T-helper 17 cell (primary cell): ENCODE results near the gene MYH4. TPM values are rescaled to one million over a fixed set of nuclear protein-coding genes. Genes with fewer than 3 reads are reported as not detected.

Experiments
- ATAC-seq: fragments of 150-1000 bp; cut with Tn5 transposase; 2 replicates; pipeline ENCODE4 v1.10.0; 2021; ENCODE audit warnings: mild to moderate bottlenecking, moderate library complexity
- DNase-seq, 3 donors: peaks; one replicate each; pipeline versions ENCODE4 v3.0.0 to v3.0.0-alpha.2; 2020 to 2021
- H3K9me3 ChIP-seq: one replicate; pipeline ENCODE4 v1.7.0; 2013; ENCODE audit warnings: low read length, mild to moderate bottlenecking; ENCODE audit not compliant: control insufficient read depth, poor library complexity, severe bottlenecking
- H3K27ac Mint-ChIP-seq: one replicate; pipeline ENCODE4 v1.8.0; 2022; ENCODE audit warnings: mild to moderate bottlenecking, moderate library complexity, mixed read lengths
- H3K27me3 Mint-ChIP-seq: one replicate; pipeline ENCODE4 v1.8.0; 2022; ENCODE audit warnings: mixed read lengths
- H3K36me3 Mint-ChIP-seq: one replicate; pipeline ENCODE4 v1.8.0; 2022; ENCODE audit warnings: low read depth, mixed read lengths
- H3K4me1 Mint-ChIP-seq: one replicate; pipeline ENCODE4 v1.8.0; 2022; ENCODE audit warnings: mild to moderate bottlenecking, mixed read lengths
- H3K4me3 Mint-ChIP-seq: one replicate; pipeline ENCODE4 v1.8.0; 2022; ENCODE audit warnings: mild to moderate bottlenecking, moderate library complexity, mixed read lengths
- total RNA-seq, 4 donors: library from RNA in 2 of 4; stranded (reverse) in 2 of 4; gene quantifications; one replicate each; pipeline ENCODE4 v1.2.3 and lab custom pipeline; 2022 to 2026

Gene MYH4
- total RNA-seq (not detected), total RNA-seq (lab: John Stamatoyannopoulos, UW) (0 reads per million in 2 donors)

- Mint-ChIP-seq H3K4me3 (no peak within 1 kb of the TSS), H3K27ac (no peak within 1 kb of the TSS), H3K4me1 (no peaks in the 10 kb centered on the region), H3K36me3 (no peaks in the 10 kb centered on the region), H3K27me3 (no peaks in the 10 kb centered on the region)
- no peaks in the 10 kb centered on the region for H3K9me3 ChIP-seq
- DNase-seq, result no peak
- no peak for ATAC-seq
These were observed at the start of gene MYH4 for GRCh38 chr17:10469459-10469858. Gene MYH4 (minus strand): TSS chr17:10469559. CDS start chr17:10466745, 2,814 bp downstream.

DNA sequence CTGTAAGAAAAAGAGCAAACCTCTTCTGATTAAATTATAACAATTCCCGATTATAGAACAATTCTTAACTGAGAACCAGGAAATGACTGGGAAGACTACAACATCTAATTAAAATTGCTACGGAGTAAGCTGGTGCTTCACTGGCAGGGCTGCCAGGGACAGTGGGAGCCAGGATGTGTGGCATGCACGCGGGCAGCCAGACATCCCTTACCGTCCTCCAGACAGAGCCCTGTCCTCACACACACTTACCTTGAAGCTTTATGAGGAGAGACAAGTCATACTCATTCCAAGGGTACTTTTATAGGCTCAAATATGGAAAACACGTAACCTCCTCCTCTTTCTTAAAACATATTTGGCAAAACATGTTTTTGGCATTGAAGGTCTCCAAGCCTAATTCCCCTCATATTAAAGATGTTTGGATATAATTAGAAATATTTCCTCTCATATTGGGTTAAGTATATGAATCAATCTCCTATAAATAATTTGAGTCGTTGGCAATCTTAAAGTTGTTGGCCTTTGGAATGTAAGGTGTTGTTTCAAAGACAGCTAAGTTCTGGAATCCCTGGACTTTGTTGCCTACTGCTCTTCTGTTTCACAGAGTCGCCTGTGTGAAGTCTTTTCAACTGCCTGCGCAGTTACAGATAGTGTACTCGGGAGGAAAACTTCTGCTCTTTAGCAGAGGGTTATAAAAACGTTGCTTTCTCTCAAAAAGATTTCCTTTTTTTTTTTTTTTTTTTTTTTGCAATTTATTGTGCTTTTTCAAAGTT, 49.1 kb upstream of the MYH4 start, which contains the start of gene MYH1:
TSS of gene MYH1 (minus strand) at position 272 of the 767 bp plus-strand sequence. CDS start 1,900 bp downstream, outside the sequence.
- ATAC-seq, result no peak
- H3K27ac Mint-ChIP-seq, result no peak within 1 kb of the TSS
- peaks cover 3% of the 10 kb centered on the region for H3K27me3 Mint-ChIP-seq
- H3K4me1 Mint-ChIP-seq, result no peaks in the 10 kb centered on the region
- no peak for DNase-seq
- H3K9me3 ChIP-seq, result no peaks in the 10 kb centered on the region
- no peak within 1 kb of the TSS for H3K4me3 Mint-ChIP-seq
- H3K36me3 Mint-ChIP-seq, result peaks cover 1% of the 10 kb centered on the region

- Mint-ChIP-seq H3K27ac (no peak overlapping the region), H3K4me1 (no peaks in the 10 kb centered on the region), H3K36me3 (no peaks in the 10 kb centered on the region), H3K4me3 (no peak overlapping the region), H3K27me3 (peaks cover 5% of the 10 kb centered on the region)
- ATAC-seq, result no peak
- DNase-seq, result no peak
- no peaks in the 10 kb centered on the region for H3K9me3 ChIP-seq
These were observed 47.3 kb upstream of the MYH4 start for GRCh38 chr17:10516638-10517037.

DNA sequence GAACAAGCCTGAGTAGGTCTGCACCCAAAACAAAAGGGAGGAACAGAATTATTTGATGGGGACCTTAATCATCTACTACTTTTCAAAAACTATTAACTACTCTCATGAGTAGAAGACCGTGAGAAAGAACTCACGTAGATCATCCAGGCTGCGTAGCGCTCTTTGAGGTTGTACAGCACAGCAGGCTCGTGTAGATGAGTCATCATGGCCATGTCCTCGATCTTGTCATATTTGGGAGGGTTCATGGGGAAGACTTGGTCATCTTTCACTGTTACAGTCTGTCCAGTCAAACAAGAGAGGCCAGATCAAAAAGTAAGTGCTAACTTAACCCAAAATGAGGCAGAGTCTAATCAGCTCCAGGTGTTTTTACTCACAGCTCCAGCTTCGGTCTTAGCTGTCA, 46.7 kb upstream of the MYH4 start:
- Mint-ChIP-seq H3K4me1 (no peaks in the 10 kb centered on the region), H3K4me3 (no peak overlapping the region), H3K27me3 (peaks cover 5% of the 10 kb centered on the region), H3K36me3 (no peaks in the 10 kb centered on the region), H3K27ac (no peak overlapping the region)
- ATAC-seq, result no peak
- no peak for DNase-seq
- no peaks in the 10 kb centered on the region for H3K9me3 ChIP-seq

DNA sequence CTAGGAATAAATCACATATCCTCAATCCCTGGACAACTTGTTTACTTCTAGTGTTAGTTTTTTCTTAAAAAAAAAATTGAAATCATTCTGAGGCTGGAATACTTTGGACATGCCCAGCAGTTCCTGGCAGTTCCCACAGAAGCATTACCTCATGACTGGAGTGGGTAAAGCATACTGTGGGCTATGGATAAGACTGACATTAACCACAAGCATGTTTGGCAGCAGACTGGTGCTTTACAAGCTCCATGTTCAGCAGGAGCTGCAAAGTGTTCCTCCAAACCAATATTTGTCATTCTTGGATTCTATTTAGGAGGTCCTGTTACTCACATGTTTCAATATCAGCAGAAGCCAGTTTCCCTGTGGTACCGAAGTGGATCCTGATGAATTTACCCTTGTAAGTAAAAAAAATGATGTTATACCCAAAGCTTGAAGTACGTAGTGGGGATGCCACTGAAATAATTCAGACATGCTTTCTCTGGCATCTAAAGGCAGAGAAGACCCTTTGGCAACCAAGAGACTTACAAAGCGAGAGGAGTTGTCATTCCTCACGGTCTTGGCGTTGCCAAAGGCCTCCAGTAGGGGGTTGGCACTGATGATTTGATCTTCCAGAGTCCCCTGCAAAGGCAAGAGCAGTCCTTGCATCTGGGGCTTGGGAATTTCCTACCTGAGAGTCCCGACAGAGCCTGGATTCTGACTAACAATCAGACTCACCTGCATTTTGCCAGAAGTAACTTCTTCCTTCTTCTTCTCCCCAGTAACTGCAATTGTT, 44.1 kb upstream of the MYH4 start:
- Mint-ChIP-seq H3K36me3 (no peaks in the 10 kb centered on the region), H3K27me3 (peaks cover 10% of the 10 kb centered on the region), H3K27ac (no peak overlapping the region), H3K4me1 (no peaks in the 10 kb centered on the region), H3K4me3 (no peak overlapping the region)
- no peaks in the 10 kb centered on the region for H3K9me3 ChIP-seq
- DNase-seq, result no peak
- no peak for ATAC-seq

DNA sequence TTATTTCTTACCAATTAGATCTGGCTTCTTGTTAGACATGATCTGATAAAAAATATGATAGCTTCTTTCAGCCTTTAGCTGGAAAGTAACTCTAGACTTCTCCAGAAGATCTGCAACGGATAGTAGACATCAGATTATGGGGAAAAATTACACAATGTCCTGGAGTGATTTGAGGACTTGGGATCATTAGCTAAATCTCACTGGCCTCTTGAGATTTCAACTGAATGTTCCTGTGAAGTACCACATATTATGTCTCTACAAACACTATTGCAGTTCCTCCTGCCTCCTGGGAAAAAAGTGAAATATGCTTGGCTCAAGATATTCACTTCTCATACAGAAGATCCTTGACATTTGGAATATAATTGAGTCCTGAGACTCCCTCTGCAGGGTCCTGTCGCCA, 43.5 kb upstream of the MYH4 start:
- no peak overlapping the region for H3K4me3 Mint-ChIP-seq
- H3K4me1 Mint-ChIP-seq, result no peaks in the 10 kb centered on the region

GRCh38 chr17:10499950-10500349, 30.6 kb upstream of the MYH4 start:
- no peaks in the 10 kb centered on the region for H3K36me3 Mint-ChIP-seq
- no peak for ATAC-seq
- H3K9me3 ChIP-seq, result no peaks in the 10 kb centered on the region

More for the DNA sequence above, 43.5 kb upstream of the MYH4 start:
- H3K36me3 Mint-ChIP-seq, result no peaks in the 10 kb centered on the region
- H3K27ac Mint-ChIP-seq, result no peak overlapping the region
- ATAC-seq (no peak), DNase-seq (no peak)
- no peaks in the 10 kb centered on the region for H3K9me3 ChIP-seq
- peaks cover 10% of the 10 kb centered on the region for H3K27me3 Mint-ChIP-seq

GRCh38 chr17:10492004-10492403, 22.6 kb upstream of the MYH4 start:
- H3K4me1 Mint-ChIP-seq, result no peaks in the 10 kb centered on the region
- no peaks in the 10 kb centered on the region for H3K9me3 ChIP-seq
- H3K27ac Mint-ChIP-seq, result no peak overlapping the region
- ATAC-seq, result no peak
- no peaks in the 10 kb centered on the region for H3K27me3 Mint-ChIP-seq
- peaks cover 2% of the 10 kb centered on the region for H3K36me3 Mint-ChIP-seq
- H3K4me3 Mint-ChIP-seq, result no peak overlapping the region
- no peak for DNase-seq

More at GRCh38 chr17:10499950-10500349, 30.6 kb upstream of the MYH4 start:
- Mint-ChIP-seq H3K27me3 (peaks cover 7% of the 10 kb centered on the region), H3K27ac (no peak overlapping the region), H3K4me1 (no peaks in the 10 kb centered on the region), H3K4me3 (no peak overlapping the region)
- DNase-seq, result no peak

DNA sequence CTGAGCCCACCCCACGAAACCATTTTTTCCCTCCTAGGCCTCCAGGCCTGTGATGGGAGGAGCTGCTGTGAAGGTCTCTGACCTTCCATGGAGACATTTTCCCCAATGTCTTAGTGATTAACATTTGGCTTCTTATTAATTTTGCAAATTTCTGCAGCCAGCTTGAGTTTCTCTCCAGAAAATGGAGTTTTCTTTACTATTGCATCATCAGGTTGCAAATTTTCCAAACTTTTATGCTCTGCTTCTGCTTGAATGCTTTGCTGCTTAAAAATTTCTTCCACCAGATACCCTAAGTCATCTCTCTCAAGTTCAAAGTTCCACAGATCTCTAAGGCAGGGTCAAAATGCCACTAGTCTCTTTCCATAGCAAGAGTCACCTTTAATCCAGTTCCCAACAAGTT, 12.9 kb upstream of the MYH4 start:
- no peak for ATAC-seq

GRCh38 chr17:10477701-10478100, 8.3 kb upstream of the MYH4 start:
- ATAC-seq, result no peak
- H3K4me3 Mint-ChIP-seq, result no peak overlapping the region
- H3K4me1 Mint-ChIP-seq, result no peaks in the 10 kb centered on the region
- no peaks in the 10 kb centered on the region for H3K9me3 ChIP-seq
- H3K36me3 Mint-ChIP-seq, result no peaks in the 10 kb centered on the region
- no peak for DNase-seq
- no peaks in the 10 kb centered on the region for H3K27me3 Mint-ChIP-seq
- H3K27ac Mint-ChIP-seq, result no peak overlapping the region

More for the DNA sequence above, 12.9 kb upstream of the MYH4 start:
- Mint-ChIP-seq H3K27ac (no peak overlapping the region), H3K27me3 (no peaks in the 10 kb centered on the region), H3K4me3 (no peak overlapping the region), H3K36me3 (no peaks in the 10 kb centered on the region), H3K4me1 (no peaks in the 10 kb centered on the region)
- no peak for DNase-seq
- no peaks in the 10 kb centered on the region for H3K9me3 ChIP-seq

DNA sequence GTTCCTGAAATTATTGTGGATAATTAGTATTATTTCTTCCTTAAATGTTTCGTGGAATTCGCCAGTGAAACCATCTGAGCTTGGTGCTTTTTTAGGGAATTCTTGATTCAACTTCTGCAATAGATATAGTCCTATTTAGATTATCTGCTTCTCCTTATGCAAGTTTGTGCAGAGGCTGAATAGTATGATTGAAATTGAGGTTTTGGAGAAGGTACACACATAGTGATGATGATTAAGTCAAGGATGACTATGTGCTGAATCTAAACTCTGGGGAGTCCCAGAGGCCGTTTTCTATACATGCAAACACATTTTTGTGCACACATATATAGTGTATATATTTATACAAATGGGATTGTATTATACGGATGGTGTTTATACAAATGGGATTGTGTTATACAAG, 5.2 kb upstream of the MYH4 start:
- ATAC-seq (no peak), DNase-seq (no peak)
- Mint-ChIP-seq H3K4me1 (no peaks in the 10 kb centered on the region), H3K36me3 (no peaks in the 10 kb centered on the region), H3K27me3 (no peaks in the 10 kb centered on the region), H3K4me3 (no peak overlapping the region), H3K27ac (no peak overlapping the region)
- no peaks in the 10 kb centered on the region for H3K9me3 ChIP-seq

- H3K4me1 Mint-ChIP-seq, result no peaks in the 10 kb centered on the region
- DNase-seq, result no peak
- H3K27me3 Mint-ChIP-seq, result no peaks in the 10 kb centered on the region
- no peaks in the 10 kb centered on the region for H3K36me3 Mint-ChIP-seq
- ATAC-seq, result no peak
- H3K9me3 ChIP-seq, result no peaks in the 10 kb centered on the region
- H3K4me3 Mint-ChIP-seq, result no peak overlapping the region
- H3K27ac Mint-ChIP-seq, result no peak overlapping the region
These were observed 2.5 kb upstream of the MYH4 start for GRCh38 chr17:10471858-10472257.

GRCh38 chr17:10463402-10463801, 6.0 kb downstream of the MYH4 start:
- Mint-ChIP-seq H3K36me3 (no peaks in the 10 kb centered on the region), H3K4me3 (no peak overlapping the region), H3K27me3 (peaks cover 15% of the 10 kb centered on the region), H3K4me1 (no peaks in the 10 kb centered on the region), H3K27ac (no peak overlapping the region)
- DNase-seq (no peak), ATAC-seq (no peak)
- H3K9me3 ChIP-seq, result no peaks in the 10 kb centered on the region
